Stimulated activated CD8-positive, alpha-beta memory T cell treated with anti-CD3 and anti-CD28 coated beads, Interleukin-2, amount 100 ng/mL, for 48 hours (primary cell): ENCODE data around the gene KIAA0825.
"Not testable (repeated sequence)": the region's sequence is repeated elsewhere in the genome, so short reads cannot be mapped to it uniquely, and the experiment has no call there.

Experiments used
- DNase-seq, 2 donors: peaks; one replicate each; pipeline ENCODE4 v3.0.0-alpha.2; 2020; ENCODE audit warnings: low read depth in 2 of 2

Gene KIAA0825

GRCh38 chr5:94173100-94173499, 445.3 kb downstream of the KIAA0825 start:
- DNase-seq: no peak

GRCh38 chr5:94171070-94171469, 447.3 kb downstream of the KIAA0825 start:
- not testable (repeated sequence) for DNase-seq

DNA sequence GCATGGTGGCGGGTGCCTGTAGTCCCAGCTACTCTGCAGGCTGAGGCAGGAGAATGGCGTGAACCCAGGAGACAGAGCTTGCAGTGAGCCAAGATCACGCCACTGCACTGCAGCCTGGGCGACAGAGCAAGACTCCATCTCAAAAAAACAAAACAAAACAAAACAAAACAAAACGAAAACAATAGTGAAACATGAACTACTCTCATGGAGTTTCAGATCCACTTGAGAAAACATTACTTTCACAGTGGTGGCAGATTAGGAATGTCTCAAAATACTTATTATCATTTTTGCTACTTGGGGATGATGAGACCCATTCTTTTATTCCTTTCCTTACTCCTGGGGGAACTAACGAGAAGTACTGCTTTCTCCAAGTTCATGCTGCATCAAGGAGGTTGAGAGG, 448.2 kb downstream of the KIAA0825 start:
- DNase-seq: not testable (repeated sequence)

- no peak for DNase-seq
Observed at GRCh38 chr5:94168151-94168550, 450.3 kb downstream of the KIAA0825 start.

- DNase-seq: no peak
Observed at GRCh38 chr5:94161801-94162200, 456.6 kb downstream of the KIAA0825 start.

DNA sequence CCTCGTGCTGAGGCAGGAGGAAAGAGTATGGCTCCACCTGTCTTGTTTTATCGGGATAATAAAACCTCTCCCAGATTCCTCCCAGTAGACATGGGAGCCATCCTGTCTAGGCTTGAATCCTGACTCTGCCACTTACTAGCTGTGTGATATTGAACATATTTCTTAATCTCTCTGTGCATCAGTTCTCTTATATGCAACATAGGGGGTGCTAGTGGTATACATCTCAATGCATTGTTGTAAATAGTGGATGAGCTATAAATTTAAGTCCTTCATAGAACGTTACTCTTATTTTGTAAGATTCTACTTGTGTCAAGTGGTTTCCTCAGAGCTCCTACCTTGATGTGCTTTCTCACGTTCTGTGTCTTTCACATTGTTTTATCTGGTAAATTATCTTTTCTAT, 459.3 kb downstream of the KIAA0825 start:
- no peak for DNase-seq

GRCh38 chr5:94157704-94158539, 460.5 kb downstream of the KIAA0825 start:
- no peak for DNase-seq

DNA sequence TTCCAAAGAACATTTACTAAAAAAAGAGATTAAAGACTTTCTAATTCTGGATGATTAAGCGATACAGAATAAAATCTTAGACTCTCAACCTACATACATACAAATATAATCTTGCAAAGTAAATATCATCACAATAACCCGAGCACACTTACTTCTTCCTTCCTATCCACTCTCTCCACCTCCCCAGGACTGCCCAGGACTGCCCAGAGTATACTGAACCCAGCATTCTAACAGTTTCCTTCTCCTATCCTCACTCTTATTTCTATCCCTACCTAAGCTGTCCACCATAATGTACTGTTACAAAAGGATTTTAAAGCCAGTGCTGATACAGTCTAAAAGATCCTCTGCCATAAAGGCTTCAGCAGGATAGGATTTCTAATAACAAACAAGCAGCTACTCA, 463.7 kb downstream of the KIAA0825 start:
- DNase-seq: no peak

- no peak for DNase-seq
Observed at GRCh38 chr5:94153736-94154450, 464.5 kb downstream of the KIAA0825 start.

DNA sequence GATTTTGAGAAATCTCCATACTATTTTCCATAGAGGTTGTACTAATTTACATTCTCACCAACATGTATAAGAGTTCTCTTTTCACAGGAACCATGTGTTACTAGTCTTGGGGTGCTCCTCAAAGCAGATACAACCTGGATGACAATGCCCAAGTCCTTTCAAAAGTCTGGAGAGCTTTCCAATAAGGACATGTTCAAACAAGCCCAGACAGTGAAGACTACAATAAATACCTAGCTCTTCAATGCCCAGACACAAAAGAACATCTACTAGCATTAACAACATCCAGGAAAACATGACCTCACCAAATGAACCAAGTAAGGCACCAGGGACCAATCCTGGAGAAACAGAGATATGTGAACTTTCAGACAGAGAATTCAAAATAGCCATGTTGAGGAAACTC, 474.8 kb downstream of the KIAA0825 start:
- not testable (repeated sequence) for DNase-seq

DNA sequence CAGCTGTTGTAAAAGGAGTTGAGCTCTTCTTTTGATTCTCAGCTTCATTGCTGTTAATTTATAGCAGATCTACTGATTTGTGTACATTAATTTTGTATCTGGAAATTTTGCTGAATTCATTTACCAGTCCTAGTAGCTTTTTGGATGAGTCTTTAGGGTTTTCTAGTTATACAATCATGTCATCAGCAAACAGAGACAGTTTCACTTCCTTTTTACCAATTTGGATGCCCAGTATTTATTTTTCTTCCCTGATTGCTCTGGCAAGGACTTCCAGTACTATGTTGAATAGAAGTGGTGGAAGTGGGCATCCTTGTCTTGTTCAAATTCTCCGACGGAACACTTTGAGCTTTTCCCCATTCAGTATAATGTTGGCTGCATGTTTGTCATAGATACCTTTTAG, 478.1 kb downstream of the KIAA0825 start:
- no peak for DNase-seq

GRCh38 chr5:94130077-94130476, 488.3 kb downstream of the KIAA0825 start:
- no peak for DNase-seq

GRCh38 chr5:94125107-94125506, 493.3 kb downstream of the KIAA0825 start:
- DNase-seq: no peak

DNA sequence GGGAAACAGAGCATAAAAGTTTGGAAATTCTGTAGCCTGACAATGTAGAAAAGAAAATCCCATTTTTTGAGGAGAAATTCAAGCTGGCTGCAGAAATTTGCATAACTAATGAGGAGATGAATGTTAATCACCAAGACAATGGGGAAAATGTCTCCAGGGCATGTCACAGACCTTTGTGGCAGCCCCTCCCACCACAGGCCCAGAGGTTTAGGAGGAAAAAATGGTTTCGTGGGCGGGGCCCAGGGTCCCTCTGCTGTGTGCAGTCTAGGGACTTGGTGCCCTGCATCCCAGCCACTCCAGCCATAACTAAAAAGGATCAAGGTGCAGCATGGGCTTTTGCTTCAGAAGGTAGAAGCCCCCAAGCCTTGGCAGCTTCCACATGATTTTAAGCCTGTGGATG, 502.1 kb downstream of the KIAA0825 start:
- not testable (repeated sequence) for DNase-seq

- DNase-seq: no peak
Observed at GRCh38 chr5:94113087-94113486, 505.3 kb downstream of the KIAA0825 start.

DNA sequence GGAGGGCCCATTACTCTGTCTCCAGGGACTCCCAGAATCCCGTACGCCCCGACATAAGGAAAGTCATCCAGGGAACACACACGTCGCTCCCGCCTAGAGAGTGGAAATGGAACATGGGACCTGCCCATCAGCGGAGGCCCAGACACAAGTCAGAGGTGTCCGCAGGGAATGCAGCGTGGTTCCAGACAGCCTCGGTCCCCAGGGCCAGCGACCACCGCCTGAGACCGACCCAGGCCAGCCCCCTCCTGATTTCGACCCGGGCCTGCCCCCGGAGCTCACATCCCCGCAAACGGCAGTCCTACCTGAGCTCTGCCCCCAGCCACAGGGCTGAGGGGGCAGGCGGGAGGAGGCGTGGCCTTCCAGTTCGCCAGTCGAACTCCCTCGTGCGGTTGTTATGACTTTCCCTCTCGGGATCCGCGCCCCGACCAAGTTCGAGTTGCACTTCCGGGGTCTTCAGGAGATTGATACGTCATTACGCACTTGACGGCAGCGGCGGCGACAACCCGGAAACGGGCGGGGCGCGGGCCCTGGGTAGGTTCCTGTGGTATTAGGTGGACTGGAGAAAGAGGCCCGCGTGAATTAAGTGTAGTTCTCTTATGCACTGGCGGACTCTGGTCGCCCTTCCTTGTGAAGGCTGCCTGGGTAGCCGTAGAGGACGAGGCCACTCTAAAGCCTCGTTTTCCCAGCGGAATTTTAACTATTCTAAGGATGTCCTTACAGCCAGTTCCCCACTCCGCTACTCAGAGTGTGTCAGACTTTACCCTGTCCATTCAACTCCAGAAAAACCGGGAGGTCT, 507.0 kb downstream of the KIAA0825 start:
- peak; percentile 86 to 90 for DNase-seq

- no peak for DNase-seq
Observed at GRCh38 chr5:94103514-94104245, 514.7 kb downstream of the KIAA0825 start.
